Cardiac muscle cell (in vitro differentiated cells and primary cell): ENCODE results near the gene RERE. TPM values are rescaled to one million over a fixed set of nuclear protein-coding genes. Genes with fewer than 3 reads are reported as not detected.

Experiments used
- DNase-seq, 2 donors: peaks; one replicate each; pipeline versions ENCODE4 v3.0.0 to v3.0.0-alpha.2; 2010 to 2017; ENCODE audit warnings: low read depth in 1 of 2, low spot score in 1 of 2
- H3K27ac ChIP-seq: fragments of 200-600 bp; sonication (generic); 2 replicates; pipeline ENCODE4 v1.5.1; 2016
- H3K27me3 ChIP-seq: fragments of 200-600 bp; sonication (generic); 2 replicates; pipeline ENCODE4 v1.6.0; 2016; ENCODE audit warnings: control low read depth
- H3K36me3 ChIP-seq: fragments of 200-600 bp; sonication (generic); 2 replicates; pipeline ENCODE4 v1.5.1; 2016; ENCODE audit warnings: control low read depth
- H3K4me1 ChIP-seq: fragments of 200-600 bp; sonication (generic); 2 replicates; pipeline ENCODE4 v1.8.1; 2017; ENCODE audit warnings: low read depth, mild to moderate bottlenecking, mixed run types
- H3K4me3 ChIP-seq: fragments of 200-600 bp; sonication (generic); 2 replicates; pipeline ENCODE4 v1.5.1; 2016; ENCODE audit warnings: mild to moderate bottlenecking
- H3K9me3 ChIP-seq: fragments of 200-600 bp; sonication (generic); 2 replicates; pipeline ENCODE4 v1.5.1; 2017; ENCODE audit warnings: low read depth, mild to moderate bottlenecking, control low read depth
- polyA plus RNA-seq: library from polyadenylated mRNA; unstranded; fragments of >200 nt; fragmentation: Nextera tagmentation; extraction: Ambion mirVana; gene quantifications from 2 replicates; pipeline ENCODE4 v1.2.1, GENCODE V29; 2016
- total RNA-seq: library from RNA; depleted of rRNA; stranded (reverse); fragments of >200 nt; gene quantifications from 2 replicates; pipeline ENCODE4 v1.2.3, GENCODE V29; 2016
- TF ChIP-seq, protein P1 (sequence below): IDR thresholded peaks from 2 replicates; pipeline ENCODE4 v1.5.1; 2012; ENCODE audit warnings: low read depth, mild to moderate bottlenecking, low read length

The RERE gene
- total and polyA plus RNA-seq, 2 experiments from 2014 or later: 72.5 to 81.0 TPM

DNA sequence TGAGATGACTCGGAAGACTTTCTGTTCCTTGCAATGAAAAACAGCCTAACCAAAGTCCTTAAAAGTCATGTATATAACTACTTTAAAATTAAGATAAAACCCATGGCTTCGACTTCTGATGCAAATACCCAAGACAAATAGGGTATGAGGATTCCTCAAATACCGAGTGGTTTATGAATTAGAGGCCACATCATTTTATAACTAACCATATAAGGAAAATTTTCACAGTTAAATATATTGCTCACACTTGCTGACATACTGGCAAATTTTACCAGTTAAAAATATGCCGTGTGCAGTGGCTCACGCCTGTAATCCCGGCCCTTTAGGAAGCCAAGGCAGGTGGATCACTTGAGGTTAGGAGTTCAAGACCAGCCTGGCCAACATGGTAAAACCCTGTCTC is 5.4 kb downstream of the RERE start:
- no peak overlapping the region for H3K27ac ChIP-seq
- no peaks in the 10 kb centered on the region for H3K9me3 ChIP-seq
- no peak for DNase-seq
- H3K4me3 ChIP-seq: no peak overlapping the region
- peaks cover 15% of the 10 kb centered on the region for H3K4me1 ChIP-seq
- TF ChIP-seq, protein P1, sequence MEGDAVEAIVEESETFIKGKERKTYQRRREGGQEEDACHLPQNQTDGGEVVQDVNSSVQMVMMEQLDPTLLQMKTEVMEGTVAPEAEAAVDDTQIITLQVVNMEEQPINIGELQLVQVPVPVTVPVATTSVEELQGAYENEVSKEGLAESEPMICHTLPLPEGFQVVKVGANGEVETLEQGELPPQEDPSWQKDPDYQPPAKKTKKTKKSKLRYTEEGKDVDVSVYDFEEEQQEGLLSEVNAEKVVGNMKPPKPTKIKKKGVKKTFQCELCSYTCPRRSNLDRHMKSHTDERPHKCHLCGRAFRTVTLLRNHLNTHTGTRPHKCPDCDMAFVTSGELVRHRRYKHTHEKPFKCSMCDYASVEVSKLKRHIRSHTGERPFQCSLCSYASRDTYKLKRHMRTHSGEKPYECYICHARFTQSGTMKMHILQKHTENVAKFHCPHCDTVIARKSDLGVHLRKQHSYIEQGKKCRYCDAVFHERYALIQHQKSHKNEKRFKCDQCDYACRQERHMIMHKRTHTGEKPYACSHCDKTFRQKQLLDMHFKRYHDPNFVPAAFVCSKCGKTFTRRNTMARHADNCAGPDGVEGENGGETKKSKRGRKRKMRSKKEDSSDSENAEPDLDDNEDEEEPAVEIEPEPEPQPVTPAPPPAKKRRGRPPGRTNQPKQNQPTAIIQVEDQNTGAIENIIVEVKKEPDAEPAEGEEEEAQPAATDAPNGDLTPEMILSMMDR: no peak
- H3K36me3 ChIP-seq: no peaks in the 10 kb centered on the region
- H3K27me3 ChIP-seq: no peaks in the 10 kb centered on the region

DNA sequence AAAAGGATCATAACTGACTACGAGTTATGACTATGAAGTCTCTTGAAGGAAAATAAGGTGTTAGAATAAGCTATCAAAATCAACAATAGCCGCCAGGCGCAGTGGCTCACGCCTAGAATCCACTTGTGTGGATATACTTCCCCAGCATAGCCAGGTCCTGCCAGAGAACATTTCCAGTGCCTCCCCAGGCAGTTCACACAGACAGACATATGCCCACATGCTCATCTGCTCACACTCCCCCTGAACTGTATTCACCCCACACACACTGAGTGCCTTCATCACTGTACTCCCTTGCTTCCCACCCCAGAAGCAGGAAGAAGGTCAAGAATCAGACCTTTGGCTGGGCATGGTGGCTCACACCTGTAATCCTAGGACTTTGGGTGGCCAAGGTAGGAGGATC is 6.5 kb downstream of the RERE start:
- TF ChIP-seq, protein P1: no peak

DNA sequence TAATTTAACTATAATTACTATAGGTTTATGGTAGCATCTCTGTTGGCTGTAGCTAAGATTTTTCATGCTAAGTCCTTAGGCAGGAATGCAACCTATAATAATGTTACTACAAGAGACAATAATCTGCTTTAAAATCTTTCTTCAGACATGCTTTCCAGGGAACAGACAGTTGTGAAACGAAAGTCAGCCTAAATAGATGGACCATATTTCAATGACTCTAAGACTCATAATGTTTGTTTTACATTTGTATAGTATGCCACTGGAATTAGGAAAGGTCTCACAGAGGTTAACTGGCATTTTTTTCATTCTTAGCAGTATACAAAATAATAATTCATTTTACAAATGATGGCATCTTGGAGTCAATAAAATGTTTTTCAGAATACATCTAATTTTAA is 8.1 kb downstream of the RERE start:
- TF ChIP-seq, protein P1: no peak
- H3K27ac ChIP-seq: no peak overlapping the region
- no peak for DNase-seq
- H3K36me3 ChIP-seq: no peaks in the 10 kb centered on the region
- no peaks in the 10 kb centered on the region for H3K27me3 ChIP-seq
- H3K4me1 ChIP-seq: peaks cover 4% of the 10 kb centered on the region
- no peaks in the 10 kb centered on the region for H3K9me3 ChIP-seq
- H3K4me3 ChIP-seq: no peak overlapping the region

More for the DNA sequence above, 6.5 kb downstream of the RERE start:
- Histone ChIP-seq H3K27me3 (no peaks in the 10 kb centered on the region), H3K9me3 (no peaks in the 10 kb centered on the region), H3K27ac (no peak overlapping the region), H3K36me3 (no peaks in the 10 kb centered on the region), H3K4me3 (no peak overlapping the region), H3K4me1 (peaks cover 15% of the 10 kb centered on the region)
- no peak for DNase-seq

DNA sequence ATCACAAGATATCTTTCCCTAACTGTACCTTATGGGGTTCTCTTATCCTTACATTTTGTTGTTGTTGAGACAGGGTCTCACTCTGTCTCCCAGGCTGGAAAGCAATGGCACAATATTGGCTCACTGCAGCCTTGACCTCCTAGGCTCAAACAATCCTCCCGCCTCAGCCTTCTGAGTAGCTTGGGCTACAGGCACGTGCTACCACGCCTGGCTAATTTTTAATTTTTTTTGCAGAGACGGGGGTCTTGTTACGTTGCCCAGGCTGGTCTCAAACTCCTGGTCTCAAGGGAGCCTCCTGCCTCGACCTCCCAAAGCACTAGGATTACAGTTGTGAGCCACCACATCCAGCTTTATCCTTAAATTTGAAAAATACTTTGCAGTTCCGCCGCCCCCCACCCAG is 10.4 kb downstream of the RERE start:
- Histone ChIP-seq H3K27me3 (no peaks in the 10 kb centered on the region), H3K36me3 (no peaks in the 10 kb centered on the region), H3K4me3 (no peak overlapping the region), H3K27ac (no peak overlapping the region), H3K4me1 (no peaks in the 10 kb centered on the region), H3K9me3 (no peaks in the 10 kb centered on the region)
- DNase-seq: no peak
- TF ChIP-seq, protein P1: no peak

DNA sequence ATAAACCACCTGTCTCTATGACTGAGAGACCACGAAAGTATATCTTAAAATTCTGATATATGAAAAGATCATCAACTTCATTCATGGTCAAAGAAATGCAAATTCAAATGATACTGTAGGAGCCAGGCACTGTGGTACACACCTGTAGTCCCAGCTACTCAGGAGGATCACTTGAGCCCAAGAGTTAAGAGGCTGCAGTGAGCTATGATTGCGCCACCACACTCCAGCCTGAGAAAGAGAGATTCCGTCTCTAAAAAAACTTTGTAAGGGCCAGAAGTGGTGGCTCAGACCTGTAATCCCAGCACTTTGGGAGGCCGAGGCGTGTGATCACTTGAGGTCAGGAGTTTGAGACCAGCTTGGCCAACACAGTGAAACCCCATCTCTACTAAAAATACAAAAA is 17.0 kb downstream of the RERE start:
- no peak for DNase-seq
- Histone ChIP-seq H3K36me3 (no peaks in the 10 kb centered on the region), H3K4me1 (no peaks in the 10 kb centered on the region), H3K27ac (no peak overlapping the region), H3K9me3 (no peaks in the 10 kb centered on the region), H3K4me3 (no peak overlapping the region), H3K27me3 (no peaks in the 10 kb centered on the region)
- TF ChIP-seq, protein P1: no peak

DNA sequence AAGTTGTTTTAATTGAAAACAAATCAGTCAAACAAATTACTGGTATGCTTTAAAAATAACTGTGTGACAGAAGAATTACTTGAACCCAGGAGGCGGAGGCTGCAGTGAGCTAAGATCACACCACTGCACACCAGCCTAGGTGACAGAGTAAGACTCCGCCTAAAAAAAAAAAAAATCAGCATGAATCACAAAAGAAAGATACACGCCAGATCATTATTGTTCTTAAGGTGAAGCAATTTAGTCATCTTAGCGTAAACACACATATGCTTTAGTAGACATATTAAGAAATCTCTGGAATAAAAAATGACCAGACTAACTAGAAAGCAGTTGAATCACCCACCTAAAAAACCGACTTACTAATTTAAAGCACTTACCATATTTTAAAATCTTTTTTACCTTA is 20.2 kb downstream of the RERE start:
- Histone ChIP-seq H3K9me3 (no peaks in the 10 kb centered on the region), H3K27me3 (no peaks in the 10 kb centered on the region), H3K4me1 (no peaks in the 10 kb centered on the region), H3K4me3 (no peak overlapping the region), H3K27ac (no peak overlapping the region), H3K36me3 (no peaks in the 10 kb centered on the region)
- peak in 1 of 2 donors; percentile 14 for DNase-seq
- TF ChIP-seq, protein P1: no peak
